OCI-LY1 (cell line): Measurements from ENCODE around the gene NEK2.

Experiments used
- EZH2 ChIP-seq: fragments of 200-600 bp; sonication (generic), shearing (Covaris generic); IDR thresholded peaks from 2 replicates; pipeline ENCODE4 v1.8.0; 2017; ENCODE audit warnings: borderline replicate concordance, mixed run types, mild to moderate bottlenecking, antibody characterized with exemption, low read length, moderate library complexity, mixed read lengths
- TF ChIP-seq, protein P1 (sequence below): fragments of 200-600 bp; sonication (generic), shearing (Covaris generic); IDR thresholded peaks from 2 replicates; pipeline ENCODE4 v1.5.1; 2017; ENCODE audit warnings: mild to moderate bottlenecking, antibody characterized with exemption, low read length, moderate library complexity, mixed read lengths

DNA sequence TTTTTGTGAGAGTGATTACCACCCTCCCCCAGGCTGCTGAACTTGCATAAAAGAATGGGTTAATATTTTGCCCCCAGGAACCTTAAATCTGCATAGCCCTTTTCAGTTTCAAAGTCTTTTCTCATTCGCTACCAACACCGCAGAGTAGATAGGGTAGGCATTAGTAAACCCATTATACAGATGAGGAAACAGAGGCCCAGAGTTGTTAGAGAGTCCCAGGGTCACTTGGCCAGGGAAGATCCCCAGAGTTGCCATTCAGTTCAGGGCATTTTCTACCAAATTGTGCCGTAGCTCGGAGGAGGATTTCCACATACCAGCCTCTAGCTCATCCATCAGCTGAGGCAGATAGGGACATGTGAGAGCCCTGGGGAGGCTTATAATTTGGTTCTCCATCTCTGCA, 40.5 kb downstream of the NEK2 start:
- TF ChIP-seq, protein P1, sequence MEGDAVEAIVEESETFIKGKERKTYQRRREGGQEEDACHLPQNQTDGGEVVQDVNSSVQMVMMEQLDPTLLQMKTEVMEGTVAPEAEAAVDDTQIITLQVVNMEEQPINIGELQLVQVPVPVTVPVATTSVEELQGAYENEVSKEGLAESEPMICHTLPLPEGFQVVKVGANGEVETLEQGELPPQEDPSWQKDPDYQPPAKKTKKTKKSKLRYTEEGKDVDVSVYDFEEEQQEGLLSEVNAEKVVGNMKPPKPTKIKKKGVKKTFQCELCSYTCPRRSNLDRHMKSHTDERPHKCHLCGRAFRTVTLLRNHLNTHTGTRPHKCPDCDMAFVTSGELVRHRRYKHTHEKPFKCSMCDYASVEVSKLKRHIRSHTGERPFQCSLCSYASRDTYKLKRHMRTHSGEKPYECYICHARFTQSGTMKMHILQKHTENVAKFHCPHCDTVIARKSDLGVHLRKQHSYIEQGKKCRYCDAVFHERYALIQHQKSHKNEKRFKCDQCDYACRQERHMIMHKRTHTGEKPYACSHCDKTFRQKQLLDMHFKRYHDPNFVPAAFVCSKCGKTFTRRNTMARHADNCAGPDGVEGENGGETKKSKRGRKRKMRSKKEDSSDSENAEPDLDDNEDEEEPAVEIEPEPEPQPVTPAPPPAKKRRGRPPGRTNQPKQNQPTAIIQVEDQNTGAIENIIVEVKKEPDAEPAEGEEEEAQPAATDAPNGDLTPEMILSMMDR, result no peak
- no peak for TF ChIP-seq EZH2
